Testis (tissue), 3 donors: ENCODE results near the gene SKI. TPM values are rescaled to one million over a fixed set of nuclear protein-coding genes. Genes with fewer than 3 reads are reported as not detected.

Experiments used
- DNase-seq: peaks from one replicate; pipeline ENCODE4 v3.0.0-alpha.2; 2019
- H3K27ac ChIP-seq, 2 donors: fragments of 200-600 bp; sonication (generic); one replicate each; pipeline ENCODE4 v1.5.1; 2019
- H3K27me3 ChIP-seq: fragments of 200-600 bp; sonication (generic); one replicate; pipeline ENCODE4 v1.5.1; 2019
- H3K36me3 ChIP-seq: fragments of 200-600 bp; sonication (generic); one replicate; pipeline ENCODE4 v1.5.1; 2017; ENCODE audit warnings: low read depth; ENCODE audit errors: missing control alignments
- H3K4me1 ChIP-seq: fragments of 200-600 bp; sonication (generic); one replicate; pipeline ENCODE4 v1.5.1; 2019
- H3K4me3 ChIP-seq, 2 donors: fragments of 200-600 bp; sonication (generic); one replicate each; pipeline ENCODE4 v1.5.1; 2017 to 2019
- H3K9me3 ChIP-seq: fragments of 200-600 bp; sonication (generic); one replicate; pipeline ENCODE4 v1.5.1; 2017
- POLR2A ChIP-seq: fragments of 450-650 bp; IDR thresholded peaks from one replicate; pipeline ENCODE4 v1.6.1; 2017; ENCODE audit warnings: antibody characterized with exemption, mild to moderate bottlenecking, moderate library complexity
- WGBS, 2 donors: methylation state at CpG; one replicate each; pipeline ENCODE4 v1.1.5; 2018; 5-methylcytosine and 5-hydroxymethylcytosine counted together
- intact Hi-C: fragments of 100-400 bp; cut with DNase I; formaldehyde crosslinking; loops from one replicate; pipeline ENCODE4 v1.15.1; 2023; ENCODE audit warnings: low total_unique reads
- polyA plus RNA-seq: library from polyadenylated mRNA; stranded (reverse); fragments of 350-450 nt; fragmentation: Illumina TruSeq; extraction: RNeasy Lipid Tissue Mini Kit (QIAGEN cat#74804); gene quantifications from one replicate; pipeline ENCODE4 v1.2.3, GENCODE V29; 2014; ENCODE audit warnings: low read depth, low replicate concordance; ENCODE audit not compliant: insufficient read depth
- total RNA-seq, 2 donors: library from RNA; depleted of rRNA; stranded (reverse); fragments of >200 nt; gene quantifications; one replicate each; pipeline ENCODE4 v1.2.3, GENCODE V29; 2016
- TF ChIP-seq, protein P1 (sequence below), 3 experiments: fragments of 450-650 bp in 2 of 3; fragments of 200-600 bp in 1 of 3; sonication (generic) in 1 of 3; IDR thresholded peaks; one replicate each; pipeline ENCODE4 v1.5.1; 2016 to 2019; ENCODE audit warnings: antibody characterized with exemption in 3 of 3, mild to moderate bottlenecking in 2 of 3, moderate library complexity in 1 of 3

Gene SKI
- total and polyA plus RNA-seq, 3 donors from 2014 or later: 40.2 to 87.1 (median 85.7) TPM

DNA sequence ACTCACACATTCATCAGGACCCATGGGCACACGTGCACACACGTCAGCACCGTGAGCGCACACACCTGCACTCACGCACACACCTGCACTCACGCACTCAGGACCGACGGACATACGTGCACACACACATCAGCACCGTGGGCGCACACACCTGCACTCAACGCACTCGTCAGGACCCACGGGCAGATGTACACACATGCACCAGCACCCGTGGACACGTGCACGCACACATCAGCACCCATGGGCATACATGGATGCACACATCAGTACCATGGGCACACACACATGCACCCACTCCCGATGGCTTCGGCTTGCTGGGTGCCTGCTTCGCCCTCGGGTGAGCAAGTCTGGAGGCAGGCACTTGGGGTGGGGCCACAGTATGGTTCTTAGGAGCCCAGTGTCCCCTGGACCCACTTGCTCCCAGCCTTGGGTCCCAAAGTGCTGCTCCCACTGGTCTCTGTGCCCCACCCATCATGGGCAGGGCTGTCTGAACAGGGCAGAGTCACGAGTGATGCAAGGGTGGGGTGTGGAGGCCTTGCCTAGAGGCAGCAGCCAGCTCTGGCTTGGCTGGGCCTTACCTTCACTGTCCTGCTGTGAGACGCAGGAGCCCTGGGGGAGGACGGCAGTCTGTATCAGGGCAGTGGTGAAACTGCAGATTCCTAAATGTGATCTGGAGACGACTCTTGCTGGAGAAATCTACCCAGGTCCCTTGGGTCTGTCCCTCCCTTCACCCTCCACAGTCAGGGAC, 49.8 kb downstream of the SKI start:
- Histone ChIP-seq H3K36me3 (no peaks in the 10 kb centered on the region), H3K4me3 (no peak overlapping the region), H3K27me3 (no peaks in the 10 kb centered on the region), H3K4me1 (peaks cover 49% of the 10 kb centered on the region), H3K27ac (peak overlapping the region; percentile 14 to 59), H3K9me3 (no peaks in the 10 kb centered on the region)
- TF ChIP-seq, protein P1, sequence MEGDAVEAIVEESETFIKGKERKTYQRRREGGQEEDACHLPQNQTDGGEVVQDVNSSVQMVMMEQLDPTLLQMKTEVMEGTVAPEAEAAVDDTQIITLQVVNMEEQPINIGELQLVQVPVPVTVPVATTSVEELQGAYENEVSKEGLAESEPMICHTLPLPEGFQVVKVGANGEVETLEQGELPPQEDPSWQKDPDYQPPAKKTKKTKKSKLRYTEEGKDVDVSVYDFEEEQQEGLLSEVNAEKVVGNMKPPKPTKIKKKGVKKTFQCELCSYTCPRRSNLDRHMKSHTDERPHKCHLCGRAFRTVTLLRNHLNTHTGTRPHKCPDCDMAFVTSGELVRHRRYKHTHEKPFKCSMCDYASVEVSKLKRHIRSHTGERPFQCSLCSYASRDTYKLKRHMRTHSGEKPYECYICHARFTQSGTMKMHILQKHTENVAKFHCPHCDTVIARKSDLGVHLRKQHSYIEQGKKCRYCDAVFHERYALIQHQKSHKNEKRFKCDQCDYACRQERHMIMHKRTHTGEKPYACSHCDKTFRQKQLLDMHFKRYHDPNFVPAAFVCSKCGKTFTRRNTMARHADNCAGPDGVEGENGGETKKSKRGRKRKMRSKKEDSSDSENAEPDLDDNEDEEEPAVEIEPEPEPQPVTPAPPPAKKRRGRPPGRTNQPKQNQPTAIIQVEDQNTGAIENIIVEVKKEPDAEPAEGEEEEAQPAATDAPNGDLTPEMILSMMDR (IDR thresholded peaks at IDR 0.05): no peak
- TF ChIP-seq POLR2A: no peak
- intact Hi-C loops: no loop called here
- WGBS, 2 donors: 74 to 86% methylated on average over 10 to 25 of the region's 25 CpGs
- DNase-seq: no peak

DNA sequence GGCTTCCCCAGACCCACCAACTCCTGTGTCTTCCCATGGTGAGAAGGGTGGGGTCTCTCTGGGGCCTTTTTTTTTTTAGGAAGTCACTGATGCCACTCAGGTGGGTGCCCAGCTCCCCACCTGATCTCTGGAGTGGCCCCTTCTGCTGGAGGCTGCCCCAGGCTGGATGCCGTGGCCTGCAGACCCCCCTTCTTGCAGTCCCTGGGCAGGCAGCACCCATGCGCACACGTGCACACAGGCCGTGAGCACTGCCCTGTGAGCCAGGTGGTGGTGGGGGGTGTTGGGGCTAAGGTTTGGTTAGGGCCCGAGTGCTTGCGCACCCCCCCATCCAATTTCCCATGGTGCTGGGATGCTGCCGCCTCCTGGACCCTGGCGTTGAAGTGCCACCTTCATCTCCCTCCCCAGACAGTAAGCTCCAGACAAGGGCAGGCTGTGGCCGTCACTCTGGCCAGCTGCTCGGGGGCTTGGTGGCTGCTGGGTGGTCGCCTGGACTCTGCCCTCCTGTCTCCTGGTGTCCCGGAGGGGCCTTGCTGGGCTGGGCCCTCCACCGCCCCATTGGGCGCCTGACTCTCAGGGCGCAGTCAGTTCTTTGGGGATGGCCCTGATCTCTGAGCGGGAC, 50.6 kb downstream of the SKI start:
- no peak overlapping the region for H3K4me3 ChIP-seq
- peak overlapping the region; percentile 41 to 59 for H3K27ac ChIP-seq
- no peaks in the 10 kb centered on the region for H3K9me3 ChIP-seq
- TF ChIP-seq POLR2A: no peak
- TF ChIP-seq, protein P1 (IDR thresholded peaks at IDR 0.05): no peak
- 70 to 75% methylated on average over 4 to 16 of the region's 16 CpGs for WGBS, 2 donors
- peaks cover 46% of the 10 kb centered on the region for H3K4me1 ChIP-seq
- no peaks in the 10 kb centered on the region for H3K27me3 ChIP-seq
- intact Hi-C loops: no loop called here
- H3K36me3 ChIP-seq: no peaks in the 10 kb centered on the region
- no peak for DNase-seq

DNA sequence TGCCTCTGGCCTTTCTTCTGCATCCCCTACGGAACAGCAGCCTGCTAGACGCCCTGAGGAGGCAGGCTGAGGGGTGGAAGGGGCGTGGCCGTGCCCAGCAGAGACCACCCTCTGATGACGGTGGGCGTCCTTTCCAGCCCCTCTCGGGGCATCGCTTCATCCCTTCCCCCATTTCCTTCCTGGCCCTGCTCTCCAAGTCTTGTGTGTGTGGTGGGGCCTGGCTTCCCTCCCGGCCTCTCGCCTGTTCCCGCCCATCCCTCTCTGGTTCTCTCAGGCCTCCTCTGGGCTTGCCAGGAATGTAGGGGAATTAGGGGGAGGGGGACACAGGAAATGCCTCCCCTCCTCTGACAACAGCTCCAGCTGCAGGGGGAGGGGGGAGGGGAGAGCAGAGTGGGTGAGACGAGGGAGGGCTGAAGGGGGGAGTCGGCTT, 51.1 kb downstream of the SKI start:
- H3K27ac ChIP-seq: peak overlapping the region; percentile 41 to 59
- no peak for TF ChIP-seq POLR2A
- TF ChIP-seq, protein P1 (IDR thresholded peaks at IDR 0.05): no peak
- no peak overlapping the region for H3K4me3 ChIP-seq
- H3K9me3 ChIP-seq: no peaks in the 10 kb centered on the region
- intact Hi-C loops: no loop called here
- DNase-seq: peak; percentile 75
- WGBS, 2 donors: 45% methylated on average over 10 to 13 of the region's 13 CpGs
- H3K4me1 ChIP-seq: peaks cover 46% of the 10 kb centered on the region
- H3K27me3 ChIP-seq: no peaks in the 10 kb centered on the region
- no peaks in the 10 kb centered on the region for H3K36me3 ChIP-seq

DNA sequence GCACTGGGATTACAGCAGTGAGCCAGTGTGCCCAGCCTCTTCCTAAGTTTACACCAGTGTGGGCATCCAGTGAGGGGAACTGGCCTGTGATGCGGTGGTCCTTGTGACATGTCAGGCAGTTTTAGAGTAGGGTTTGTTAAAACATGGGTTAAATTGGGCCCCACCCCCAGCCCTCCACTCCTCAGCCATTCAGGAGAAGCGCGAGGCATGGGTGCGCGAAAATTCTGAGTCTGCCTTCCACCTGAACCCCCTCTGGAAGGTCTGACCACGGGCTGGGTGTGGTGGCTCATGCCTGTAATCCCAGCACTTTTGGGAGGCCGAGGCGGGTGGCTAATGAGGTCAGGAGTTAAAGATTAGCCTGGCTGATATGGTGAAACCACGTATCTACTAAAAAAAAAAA, 51.7 kb downstream of the SKI start:
- peaks cover 40% of the 10 kb centered on the region for H3K4me1 ChIP-seq
- WGBS, 2 donors: 82 to 86% methylated on average over 9 of the region's 9 CpGs
- no peaks in the 10 kb centered on the region for H3K36me3 ChIP-seq
- TF ChIP-seq, protein P1 (IDR thresholded peaks at IDR 0.05): no peak
- no peak for TF ChIP-seq POLR2A
- no peak overlapping the region for H3K27ac ChIP-seq
- intact Hi-C loops: no loop called here
- no peaks in the 10 kb centered on the region for H3K9me3 ChIP-seq
- H3K4me3 ChIP-seq: no peak overlapping the region
- no peaks in the 10 kb centered on the region for H3K27me3 ChIP-seq
- no peak for DNase-seq
